Mesothelial cell of epicardium (in vitro differentiated cells): ENCODE data around the gene MC4R. TPM values are rescaled to one million over a fixed set of nuclear protein-coding genes. Genes with fewer than 3 reads are reported as not detected.
"Not testable (repeated sequence)": the region's sequence is repeated elsewhere in the genome, so short reads cannot be mapped to it uniquely, and the experiment has no call there.

ENCODE experiments used
- DNase-seq, 2 experiments: peaks; one replicate each; pipeline ENCODE4 v3.0.0; 2021; ENCODE audit warnings: low spot score in 2 of 2; ENCODE audit not compliant: unreplicated experiment in 2 of 2
- H3K27ac Mint-ChIP-seq: 2 replicates; pipeline ENCODE4 v1.8.0; 2021; ENCODE audit warnings: mixed read lengths
- H3K27me3 Mint-ChIP-seq: 2 replicates; pipeline ENCODE4 v1.8.0; 2021; ENCODE audit warnings: low read depth, mixed read lengths
- H3K36me3 Mint-ChIP-seq: 2 replicates; pipeline ENCODE4 v1.8.0; 2021; ENCODE audit warnings: mixed read lengths
- H3K4me1 Mint-ChIP-seq: 2 replicates; pipeline ENCODE4 v1.8.0; 2021; ENCODE audit warnings: mixed read lengths
- H3K4me3 Mint-ChIP-seq: 2 replicates; pipeline ENCODE4 v1.8.0; 2021; ENCODE audit warnings: mild to moderate bottlenecking, moderate library complexity, mixed read lengths
- H3K9me3 Mint-ChIP-seq: 2 replicates; pipeline ENCODE4 v1.8.0; 2021; ENCODE audit warnings: mixed read lengths
- total RNA-seq: library from RNA; stranded (reverse); gene quantifications from 3 replicates; pipeline ENCODE4 v1.2.1, GENCODE V29; 2021
- TF ChIP-seq, protein P1 (sequence below): fragments of 200-600 bp; sonication (generic); IDR thresholded peaks from one replicate; pipeline ENCODE4 v1.5.0; 2021; ENCODE audit warnings: antibody characterized with exemption; ENCODE audit not compliant: unreplicated experiment

The MC4R gene
- total RNA-seq, result not detected in 3 replicates

GRCh38 chr18:60372596-60372995, at the start of gene MC4R:
TSS of gene MC4R (minus strand) at chr18:60372775. CDS start at chr18:60372349, 426 bp downstream.
- H3K4me3 Mint-ChIP-seq, result peak within 1 kb of the TSS; percentile 54
- peaks cover 11% of the 10 kb centered on the region for H3K4me1 Mint-ChIP-seq
- no peaks in the 10 kb centered on the region for H3K9me3 Mint-ChIP-seq
- TF ChIP-seq, protein P1, sequence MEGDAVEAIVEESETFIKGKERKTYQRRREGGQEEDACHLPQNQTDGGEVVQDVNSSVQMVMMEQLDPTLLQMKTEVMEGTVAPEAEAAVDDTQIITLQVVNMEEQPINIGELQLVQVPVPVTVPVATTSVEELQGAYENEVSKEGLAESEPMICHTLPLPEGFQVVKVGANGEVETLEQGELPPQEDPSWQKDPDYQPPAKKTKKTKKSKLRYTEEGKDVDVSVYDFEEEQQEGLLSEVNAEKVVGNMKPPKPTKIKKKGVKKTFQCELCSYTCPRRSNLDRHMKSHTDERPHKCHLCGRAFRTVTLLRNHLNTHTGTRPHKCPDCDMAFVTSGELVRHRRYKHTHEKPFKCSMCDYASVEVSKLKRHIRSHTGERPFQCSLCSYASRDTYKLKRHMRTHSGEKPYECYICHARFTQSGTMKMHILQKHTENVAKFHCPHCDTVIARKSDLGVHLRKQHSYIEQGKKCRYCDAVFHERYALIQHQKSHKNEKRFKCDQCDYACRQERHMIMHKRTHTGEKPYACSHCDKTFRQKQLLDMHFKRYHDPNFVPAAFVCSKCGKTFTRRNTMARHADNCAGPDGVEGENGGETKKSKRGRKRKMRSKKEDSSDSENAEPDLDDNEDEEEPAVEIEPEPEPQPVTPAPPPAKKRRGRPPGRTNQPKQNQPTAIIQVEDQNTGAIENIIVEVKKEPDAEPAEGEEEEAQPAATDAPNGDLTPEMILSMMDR, result no peak
- peaks cover 21% of the 10 kb centered on the region for H3K27me3 Mint-ChIP-seq
- no peaks in the 10 kb centered on the region for H3K36me3 Mint-ChIP-seq
- H3K27ac Mint-ChIP-seq, result peak within 1 kb of the TSS; percentile 17
- DNase-seq, result peak; percentile 21 to 57

DNA sequence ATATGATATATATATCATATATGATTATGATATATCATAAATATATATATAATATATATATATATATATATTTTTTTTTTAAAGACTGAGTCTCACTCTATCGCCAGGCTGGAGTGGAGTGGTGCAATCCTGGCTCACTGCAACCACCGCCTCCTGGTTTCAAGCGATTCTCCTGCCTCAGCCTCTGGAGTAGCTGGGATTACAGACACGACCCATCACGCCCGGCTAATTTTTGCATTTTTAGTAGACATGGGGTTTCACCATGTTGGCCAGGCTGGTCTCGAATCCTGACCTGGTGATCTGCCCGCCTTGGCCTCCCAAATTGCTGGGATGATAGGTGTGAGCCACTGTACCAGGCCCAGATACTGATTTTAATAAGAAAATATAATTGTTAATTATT, 49.7 kb upstream of the MC4R start:
- not testable (repeated sequence) for H3K9me3 Mint-ChIP-seq

GRCh38 chr18:60421356-60422118, 49.0 kb upstream of the MC4R start:
- H3K27me3 Mint-ChIP-seq, result peaks cover 11% of the 10 kb centered on the region
- H3K4me1 Mint-ChIP-seq, result no peaks in the 10 kb centered on the region
- no peak overlapping the region for H3K27ac Mint-ChIP-seq
- no peaks in the 10 kb centered on the region for H3K9me3 Mint-ChIP-seq
- no peak overlapping the region for H3K4me3 Mint-ChIP-seq
- no peak for DNase-seq
- TF ChIP-seq, protein P1, result no peak
- H3K36me3 Mint-ChIP-seq, result no peaks in the 10 kb centered on the region

More for the DNA sequence above, 49.7 kb upstream of the MC4R start:
- H3K27ac Mint-ChIP-seq, H3K4me1 Mint-ChIP-seq, H3K4me3 Mint-ChIP-seq, DNase-seq, H3K36me3 Mint-ChIP-seq: not testable (repeated sequence)
- peaks cover 11% of the 10 kb centered on the region for H3K27me3 Mint-ChIP-seq

DNA sequence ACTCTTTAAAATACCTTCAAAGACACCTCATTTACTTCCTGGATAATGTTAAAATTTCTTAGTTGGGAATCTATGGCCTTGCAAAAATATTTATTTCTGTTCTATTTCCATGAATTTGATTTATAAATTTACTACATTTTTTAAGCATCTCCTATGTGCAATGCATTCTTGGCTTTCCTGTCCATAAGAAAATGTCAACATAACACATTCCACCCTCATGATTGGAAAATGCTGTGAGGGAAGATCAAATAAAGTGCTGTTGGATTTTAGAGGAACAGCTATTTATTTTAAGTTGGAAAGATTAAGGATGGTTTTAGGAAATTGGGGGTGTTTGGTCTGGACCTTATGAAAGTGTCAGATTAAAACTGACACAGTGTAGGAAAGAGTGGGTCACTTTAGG, 45.4 kb upstream of the MC4R start:
- no peak overlapping the region for H3K27ac Mint-ChIP-seq
- peaks cover 3% of the 10 kb centered on the region for H3K27me3 Mint-ChIP-seq
- TF ChIP-seq, protein P1, result no peak
- DNase-seq, result no peak
- no peaks in the 10 kb centered on the region for H3K36me3 Mint-ChIP-seq
- H3K4me1 Mint-ChIP-seq, result no peaks in the 10 kb centered on the region
- H3K9me3 Mint-ChIP-seq, result no peaks in the 10 kb centered on the region
- H3K4me3 Mint-ChIP-seq, result no peak overlapping the region

DNA sequence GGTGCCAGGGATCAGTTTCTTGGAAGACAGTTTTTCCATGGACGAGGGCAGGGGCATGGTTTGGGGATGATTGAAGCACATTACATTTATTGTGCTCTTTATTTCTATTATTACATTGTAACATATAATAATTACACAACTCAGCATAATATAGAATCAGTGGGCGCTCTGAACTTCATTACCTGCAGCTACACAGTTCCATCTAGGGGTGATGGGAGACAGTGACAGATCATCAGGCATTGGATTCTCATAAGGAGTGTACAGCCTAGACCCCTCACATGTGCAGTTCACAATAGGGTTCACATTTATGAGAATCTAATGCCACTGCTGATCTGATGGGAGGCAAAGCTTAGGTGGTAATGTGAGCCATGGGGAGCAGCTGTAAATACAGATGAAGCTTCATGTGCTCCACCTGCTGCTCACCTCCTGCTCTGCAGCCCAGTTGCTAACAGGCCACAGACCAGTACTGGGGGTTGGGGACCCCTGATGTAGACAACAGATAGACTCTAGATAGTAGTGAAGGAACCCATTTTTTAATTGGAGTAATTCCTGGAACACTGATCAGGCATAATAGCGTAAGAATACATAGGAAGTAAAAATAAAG, 41.5 kb upstream of the MC4R start:
- Mint-ChIP-seq H3K4me1 (no peaks in the 10 kb centered on the region), H3K4me3 (no peak overlapping the region), H3K36me3 (no peaks in the 10 kb centered on the region), H3K27me3 (peaks cover 6% of the 10 kb centered on the region), H3K27ac (no peak overlapping the region), H3K9me3 (no peaks in the 10 kb centered on the region)
- DNase-seq, result no peak
- TF ChIP-seq, protein P1, result no peak

GRCh38 chr18:60411715-60412114, 39.1 kb upstream of the MC4R start:
- H3K27me3 Mint-ChIP-seq, result peaks cover 15% of the 10 kb centered on the region

More at GRCh38 chr18:60411715-60412114, 39.1 kb upstream of the MC4R start:
- no peaks in the 10 kb centered on the region for H3K4me1 Mint-ChIP-seq
- no peaks in the 10 kb centered on the region for H3K9me3 Mint-ChIP-seq
- DNase-seq, result no peak
- no peak overlapping the region for H3K27ac Mint-ChIP-seq
- H3K36me3 Mint-ChIP-seq, result no peaks in the 10 kb centered on the region
- TF ChIP-seq, protein P1, result no peak
- H3K4me3 Mint-ChIP-seq, result no peak overlapping the region
